Stimulated activated CD4-positive, alpha-beta T cell treated with anti-CD3 and anti-CD28 coated beads, TNF-alpha, amount 100 ng/mL, for 1 hour (primary cell): ENCODE data around the gene PGAP2.
"Not testable (repeated sequence)": the region's sequence is repeated elsewhere in the genome, so short reads cannot be mapped to it uniquely, and the experiment has no call there.

Experiments used
- DNase-seq, 3 donors: peaks; one replicate each; pipeline ENCODE4 v3.0.0-alpha.2; 2020; ENCODE audit warnings: low read depth in 3 of 3, low spot score in 1 of 3

PGAP2 gene

GRCh38 chr11:3854977-3855807 lies 46.8 kb downstream of the PGAP2 start, which contains the start of gene STIM1:
Gene STIM1, plus strand, starts transcription at chr11:3855664. Its CDS starts 607 bp downstream, at chr11:3856271.
- DNase-seq, result peak; percentile 86 to 98 (median 96)

GRCh38 chr11:3855808-3856491 lies 47.6 kb downstream of the PGAP2 start:
- DNase-seq, result no peak

GRCh38 chr11:3856856-3857553 lies 48.6 kb downstream of the PGAP2 start:
- DNase-seq, result no peak

GRCh38 chr11:3857628-3858027 lies 49.3 kb downstream of the PGAP2 start:
- no peak for DNase-seq

- DNase-seq, result no peak
These were observed 51.1 kb downstream of the PGAP2 start for GRCh38 chr11:3859373-3859881.

- no peak for DNase-seq
These were observed 52.0 kb downstream of the PGAP2 start for GRCh38 chr11:3860375-3860774.

- DNase-seq, result not testable (repeated sequence)
These were observed 52.6 kb downstream of the PGAP2 start for GRCh38 chr11:3860898-3861393.

GRCh38 chr11:3861683-3862082 lies 53.3 kb downstream of the PGAP2 start:
- DNase-seq, result no peak

GRCh38 chr11:3865388-3866193 lies 57.2 kb downstream of the PGAP2 start:
- no peak for DNase-seq

- DNase-seq, result no peak
These were observed 57.8 kb downstream of the PGAP2 start for GRCh38 chr11:3866206-3866605.

GRCh38 chr11:3866836-3867208 lies 58.5 kb downstream of the PGAP2 start:
- no peak for DNase-seq

- no peak for DNase-seq
These were observed 59.1 kb downstream of the PGAP2 start for GRCh38 chr11:3867209-3868091.

GRCh38 chr11:3873712-3874349 lies 65.5 kb downstream of the PGAP2 start:
- DNase-seq, result no peak
